ENCODE data around the gene DCLK2.

Gene DCLK2

DNA sequence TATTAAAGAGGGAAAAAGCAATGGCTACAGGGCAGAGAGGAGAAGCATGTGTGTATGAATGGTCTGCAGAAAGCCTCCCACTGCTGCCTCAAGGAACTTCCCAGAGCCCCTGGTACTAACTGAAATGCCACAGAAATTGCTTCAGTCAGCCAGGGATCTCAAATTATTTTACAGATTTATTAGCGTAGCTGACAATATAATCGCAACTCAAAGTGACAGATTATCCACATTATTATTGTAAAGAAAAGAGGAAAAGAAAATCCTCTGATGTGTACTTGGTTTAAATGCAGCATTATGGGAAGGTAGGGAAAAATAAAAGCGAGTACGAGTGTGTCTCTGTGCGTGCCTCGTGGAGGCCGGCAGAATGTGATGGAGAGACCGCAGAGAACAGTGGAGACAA, 202.7 kb downstream of the DCLK2 start:
- DNase-seq: no peak

DNA sequence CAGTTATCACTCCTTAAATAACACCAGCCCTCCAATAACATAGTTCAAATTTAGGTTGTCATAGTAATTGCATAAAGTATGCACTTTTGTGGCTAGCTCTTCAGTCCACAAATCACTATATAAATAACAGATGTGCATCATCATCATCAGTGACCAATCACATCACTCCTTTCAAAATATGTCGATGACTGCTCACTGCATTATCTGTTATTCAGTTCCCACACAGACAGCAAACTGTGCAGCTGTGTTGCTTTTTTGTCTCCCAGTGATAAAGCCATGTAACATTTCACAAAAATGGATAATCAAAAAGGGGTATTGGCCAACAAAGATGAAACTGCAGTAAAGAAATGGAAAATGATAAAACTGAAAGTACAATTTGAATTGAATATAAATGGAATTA, 205.4 kb downstream of the DCLK2 start:
- DNase-seq: no peak

DNA sequence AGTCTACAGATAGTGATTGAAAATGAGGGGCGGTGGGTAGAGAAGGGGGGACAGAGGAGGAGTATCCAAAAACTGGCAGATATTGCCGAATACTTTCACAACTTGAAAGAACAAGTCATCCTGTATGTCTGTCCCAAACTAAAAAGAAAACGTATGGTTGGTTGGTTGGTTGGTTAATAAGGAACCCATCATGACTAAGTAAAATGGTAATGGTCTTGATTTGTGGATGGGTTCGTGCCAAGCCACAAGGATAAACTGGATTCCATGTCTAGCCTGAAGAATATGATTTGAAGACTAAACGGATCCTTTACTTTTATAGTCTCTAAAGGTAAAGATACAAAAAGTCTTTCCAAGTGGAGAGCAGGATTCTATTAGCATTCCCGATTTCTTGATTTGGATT, 208.4 kb downstream of the DCLK2 start:
- DNase-seq: no peak

DNA sequence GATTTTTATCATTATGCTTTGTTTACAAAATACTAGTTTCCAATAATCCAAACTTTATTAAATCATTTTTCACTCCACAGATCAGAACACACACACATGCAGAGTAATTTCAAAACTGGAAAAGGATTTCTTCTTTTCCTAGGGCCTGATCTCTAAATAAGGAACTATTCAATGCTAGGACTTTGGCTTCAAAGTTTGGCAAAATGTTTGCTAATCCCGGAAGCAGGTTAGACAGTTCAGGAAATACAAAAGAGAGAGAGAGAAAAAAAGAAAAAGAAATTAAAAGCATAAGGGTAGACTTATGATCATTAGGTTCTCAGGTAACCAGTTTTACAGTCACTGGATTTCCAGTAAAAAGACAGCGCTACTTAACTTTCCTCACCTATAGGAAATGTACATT, 211.0 kb downstream of the DCLK2 start:
- DNase-seq: no peak

DNA sequence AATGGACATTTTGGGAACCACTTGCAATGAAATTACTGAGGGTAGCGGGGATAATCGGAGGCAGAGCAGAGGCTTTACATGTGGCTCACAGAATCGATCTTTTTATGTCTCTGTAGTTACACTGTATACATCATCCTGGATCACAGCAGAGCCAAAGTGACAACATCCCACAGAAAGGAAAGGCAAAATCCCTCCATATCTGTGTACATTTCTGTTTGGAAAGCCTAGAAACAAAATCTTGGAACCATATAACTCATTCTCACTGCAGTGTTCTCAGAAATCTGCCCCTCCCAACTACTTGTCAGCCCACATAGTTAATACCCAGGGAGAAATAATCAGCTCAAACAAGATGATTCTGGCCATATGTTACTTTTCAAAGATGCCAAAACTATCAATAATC, 211.6 kb downstream of the DCLK2 start:
- no peak for DNase-seq

DNA sequence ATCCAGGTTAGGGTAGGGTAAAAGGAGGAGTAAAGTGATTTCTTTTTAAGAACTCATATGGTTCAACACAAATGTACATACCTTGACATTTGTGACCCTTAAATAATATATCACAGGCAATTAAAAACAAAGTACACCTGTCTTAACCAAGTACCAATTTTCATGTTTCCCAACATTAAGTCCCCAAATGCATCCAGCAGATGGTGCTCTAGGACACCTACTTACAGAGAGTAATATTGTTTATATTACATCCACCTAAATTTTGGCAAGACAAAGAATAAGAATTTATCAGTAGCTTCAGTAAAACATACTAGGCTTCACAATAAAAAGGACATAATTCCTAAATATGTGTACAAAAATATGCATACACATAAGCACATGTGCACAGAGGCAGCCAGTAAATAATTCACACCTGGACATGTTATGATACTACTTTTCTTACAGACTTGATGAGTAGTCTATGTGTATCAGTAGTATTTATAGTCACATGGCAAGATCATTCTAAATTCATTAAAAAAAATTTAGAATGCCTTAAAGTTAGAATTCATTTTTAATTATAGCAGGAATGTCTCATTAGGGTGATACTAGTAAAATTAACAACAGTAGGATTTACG, 219.7 kb downstream of the DCLK2 start:
- DNase-seq: no peak

DNA sequence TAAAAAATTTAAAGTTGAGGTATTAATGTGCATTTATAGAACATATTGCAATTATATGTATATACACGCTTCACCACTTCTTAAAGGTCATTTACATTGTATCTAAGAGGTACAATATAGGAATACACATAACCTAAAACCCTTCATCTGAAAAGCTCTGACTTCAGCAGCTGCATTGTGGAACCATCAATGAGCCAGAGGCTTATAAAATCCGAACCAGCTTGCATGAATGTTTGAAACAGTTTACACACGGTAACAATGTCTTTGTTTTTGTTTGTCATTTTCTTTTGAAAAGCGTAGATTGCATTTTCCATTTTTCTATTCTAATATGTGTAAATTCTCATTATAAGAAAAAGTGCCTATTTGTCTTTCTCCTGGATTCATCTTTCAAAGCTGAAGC, 221.6 kb downstream of the DCLK2 start:
- no peak for DNase-seq

DNA sequence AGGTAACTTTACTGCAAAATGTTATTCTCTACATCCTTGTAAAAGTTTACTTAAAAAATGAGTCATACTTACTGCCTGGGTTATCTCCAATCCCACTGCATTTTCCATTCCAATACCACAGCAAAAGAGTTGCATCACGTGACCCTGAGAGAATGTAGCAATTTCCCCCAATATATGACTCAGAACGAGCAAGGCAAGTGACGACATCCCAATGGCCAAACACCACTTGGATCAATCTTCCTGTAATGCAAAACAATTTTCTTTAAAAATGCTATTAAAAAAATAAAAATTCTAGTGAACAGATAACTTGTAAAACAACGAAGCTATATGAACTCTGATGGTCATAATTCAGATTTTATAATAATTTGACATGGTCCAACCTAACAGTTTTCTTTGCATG, 224.3 kb downstream of the DCLK2 start:
- no peak for DNase-seq

DNA sequence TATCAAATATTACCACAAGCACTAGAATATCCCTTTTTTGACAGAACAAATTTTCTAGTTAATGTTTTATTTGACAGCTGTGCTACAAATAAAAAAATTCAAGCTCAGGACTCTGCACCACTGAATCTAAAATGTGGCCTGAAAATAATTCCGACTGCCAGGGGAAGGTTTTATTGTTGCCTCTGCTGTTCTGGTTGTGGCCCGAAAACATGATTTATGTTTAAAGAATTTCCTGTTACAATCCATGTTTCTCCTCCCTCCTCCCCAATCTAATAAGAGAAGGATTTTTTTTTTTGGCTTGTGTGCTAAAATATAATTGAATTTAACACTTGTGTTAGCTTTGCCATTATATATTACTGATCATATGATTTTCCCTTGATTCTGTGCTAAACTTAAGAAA, 227.8 kb downstream of the DCLK2 start:
- DNase-seq: no peak

DNA sequence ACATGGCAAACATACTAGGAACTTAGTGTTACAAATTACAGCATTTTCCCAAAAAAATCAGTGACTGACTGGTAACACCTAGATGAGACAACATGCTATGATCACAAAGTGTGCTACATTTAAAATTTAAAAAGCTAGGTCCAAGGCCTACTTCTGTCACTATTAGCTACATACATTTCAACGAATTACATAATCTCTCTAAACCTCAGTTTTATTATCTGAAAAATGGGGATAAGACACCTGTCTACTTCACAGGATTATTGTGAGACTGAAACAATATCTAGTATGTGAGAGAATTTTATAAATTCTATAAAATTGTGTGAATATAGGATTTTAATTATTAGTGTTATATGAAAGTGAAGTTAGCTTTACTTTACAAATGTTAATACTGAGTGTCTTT, 228.5 kb downstream of the DCLK2 start:
- DNase-seq: no peak

Measured in activated CD8-positive, alpha-beta memory T cell treated with anti-CD3 and anti-CD28 coated beads for 24 hours (primary cell).